Stimulated activated CD4-positive, alpha-beta T cell treated with anti-CD3 and anti-CD28 coated beads, Interleukin-12 subunit alpha, Interleukin-12 subunit beta, amount 100 ng/mL, for 48 hours (primary cell): ENCODE data around the gene ECSCR.
"Not testable (repeated sequence)": the region's sequence is repeated elsewhere in the genome, so short reads cannot be mapped to it uniquely, and the experiment has no call there.

Experiments
- DNase-seq, 3 donors: peaks; one replicate each; pipeline ENCODE4 v3.0.0-alpha.2; 2020; ENCODE audit warnings: low read depth in 2 of 3, low spot score in 1 of 3

ECSCR gene

GRCh38 chr5:139414581-139415130 is 47.9 kb downstream of the ECSCR start:
- DNase-seq, result no peak

GRCh38 chr5:139413963-139414362 is 48.6 kb downstream of the ECSCR start:
- no peak for DNase-seq

- DNase-seq, result no peak
Measured at GRCh38 chr5:139413153-139413552, 49.4 kb downstream of the ECSCR start.

DNA sequence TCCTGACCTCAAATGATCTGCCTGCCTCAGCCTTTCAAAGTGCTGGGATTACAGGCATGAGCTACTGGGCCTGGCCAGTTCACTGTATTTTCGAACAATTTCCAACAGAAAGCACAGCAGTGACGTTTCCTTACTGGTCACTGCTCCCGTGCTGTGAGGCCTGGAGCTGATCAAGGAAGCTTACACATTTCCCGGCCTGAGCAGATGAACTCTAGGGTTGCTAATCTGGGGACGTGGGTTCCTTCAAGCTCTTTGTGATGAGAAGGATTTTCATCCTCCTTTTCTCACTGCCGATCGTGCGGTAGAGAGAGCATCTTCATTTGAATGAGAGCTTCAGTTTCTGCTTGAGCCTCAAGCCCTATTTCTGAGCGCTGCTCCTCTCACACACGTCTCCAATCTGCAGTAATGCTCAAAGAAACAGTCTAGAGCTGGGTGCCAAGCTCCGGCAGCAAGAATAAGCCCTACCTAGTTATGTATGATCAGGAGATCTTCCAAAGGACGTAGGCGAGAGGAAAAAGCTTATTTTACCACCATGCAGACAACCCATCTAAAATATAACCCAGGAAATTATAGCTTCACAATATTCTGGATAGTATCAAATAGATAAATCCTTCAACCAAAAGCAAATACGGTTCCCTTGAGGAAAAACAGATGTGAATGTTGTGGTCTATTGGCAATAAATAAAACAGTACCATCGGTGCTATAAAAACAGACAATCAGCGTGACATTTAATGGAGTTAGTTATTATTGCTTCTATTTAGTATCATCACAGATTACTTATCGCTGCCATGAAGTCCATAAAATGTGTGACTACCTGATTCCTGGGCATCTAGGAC is 51.3 kb downstream of the ECSCR start:
- no peak for DNase-seq

- DNase-seq, result no peak
Measured at GRCh38 chr5:139410121-139410992, 52.2 kb downstream of the ECSCR start.

DNA sequence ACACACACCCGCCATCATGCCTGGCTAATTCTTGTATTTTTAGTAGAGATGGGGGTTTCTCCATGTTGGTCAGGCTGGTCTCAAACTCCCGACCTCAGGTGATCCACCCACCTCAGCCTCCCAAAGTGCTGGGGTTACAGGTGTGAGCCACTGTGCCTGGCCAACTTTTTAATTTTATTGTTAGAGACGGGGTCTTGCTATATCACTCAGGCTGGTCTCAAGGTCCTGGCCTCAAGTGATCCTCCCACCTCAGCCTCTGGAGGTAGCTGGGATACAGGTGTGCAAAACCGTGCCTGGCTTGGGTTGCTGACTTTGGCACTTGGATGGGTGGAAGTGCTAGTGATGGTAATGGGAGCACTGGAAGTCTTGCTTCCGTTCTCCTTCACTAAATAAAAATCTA is 53.4 kb downstream of the ECSCR start:
- not testable (repeated sequence) for DNase-seq

- DNase-seq, result no peak
Measured at GRCh38 chr5:139408191-139408590, 54.4 kb downstream of the ECSCR start.

DNA sequence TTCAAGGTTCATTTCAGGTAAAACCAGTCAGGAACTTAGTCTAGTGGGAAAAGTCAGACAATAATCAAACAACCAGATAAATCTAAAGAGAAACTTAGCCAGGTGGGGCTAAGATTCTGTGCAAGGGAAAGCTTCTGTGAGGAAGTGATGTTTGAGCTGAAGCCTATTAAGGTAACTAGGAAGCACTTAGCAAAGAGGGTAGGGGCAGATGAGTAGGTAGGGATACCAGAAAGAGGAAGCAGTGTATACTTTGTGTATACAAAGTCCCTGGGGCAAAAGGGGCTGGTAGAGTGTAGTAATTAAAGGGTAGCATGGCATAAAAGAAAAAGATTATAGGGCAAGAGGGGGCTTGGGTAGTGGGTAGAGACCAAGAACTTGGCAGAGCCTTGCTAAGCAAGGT is 55.0 kb downstream of the ECSCR start:
- DNase-seq, result no peak

DNA sequence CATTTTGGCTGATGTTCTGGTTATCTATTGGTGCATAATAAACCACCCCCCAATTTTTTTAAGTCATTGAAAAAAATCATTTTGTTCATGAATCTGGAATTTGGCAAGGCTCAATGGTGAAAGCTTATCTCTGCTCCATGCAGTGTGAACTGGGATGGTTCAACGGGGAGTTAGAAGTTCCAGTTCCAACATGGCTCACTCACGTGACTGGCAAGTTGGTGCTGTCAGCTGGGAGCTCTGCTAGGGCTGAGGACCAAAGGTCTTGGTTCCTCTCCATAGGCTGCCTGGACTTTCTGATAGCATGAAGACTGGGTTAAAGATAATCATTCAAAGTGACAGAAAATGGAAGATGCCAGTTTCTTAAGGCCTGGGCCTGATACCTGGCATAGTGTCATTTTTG is 55.6 kb downstream of the ECSCR start:
- no peak for DNase-seq

- no peak for DNase-seq
Measured at GRCh38 chr5:139404484-139404840, 58.1 kb downstream of the ECSCR start.

GRCh38 chr5:139403787-139404483 is 58.6 kb downstream of the ECSCR start, which contains the start of gene SPATA24:
Gene SPATA24, minus strand, starts transcription at chr5:139404089. Its CDS starts 29 bp downstream, at chr5:139404060.
- peak; percentile 96 to 98 (median 98) for DNase-seq

GRCh38 chr5:139403418-139403786 is 59.1 kb downstream of the ECSCR start:
- DNase-seq, result no peak

DNA sequence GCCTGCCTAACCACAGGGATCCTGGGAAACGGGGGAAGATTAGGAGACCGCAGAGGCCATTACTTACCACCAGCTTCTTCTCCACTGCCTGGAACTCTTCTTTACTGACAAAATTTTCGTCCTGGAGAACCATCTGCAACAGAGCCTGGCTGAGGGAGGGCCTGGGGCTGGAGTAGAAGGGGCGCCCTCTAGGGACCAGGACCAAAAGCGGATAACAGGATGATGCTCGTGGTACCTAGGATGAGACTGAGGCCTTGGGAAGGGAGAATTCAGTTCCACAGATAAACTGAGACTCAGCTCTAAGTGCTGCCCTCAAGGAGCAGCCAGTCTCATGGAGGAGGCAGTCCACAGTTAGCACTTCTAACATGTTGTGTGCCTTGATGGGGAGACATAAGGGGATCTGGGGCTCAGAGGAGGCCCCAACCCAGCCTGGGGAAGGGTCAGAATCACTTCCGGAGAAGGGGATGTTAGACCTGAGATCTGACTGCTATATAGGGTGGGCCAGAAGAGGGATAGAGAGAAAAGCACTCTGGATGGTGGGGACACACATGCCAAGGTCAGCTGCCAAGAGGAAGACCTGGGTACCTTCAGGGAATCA is 59.9 kb downstream of the ECSCR start:
- DNase-seq, result no peak

DNA sequence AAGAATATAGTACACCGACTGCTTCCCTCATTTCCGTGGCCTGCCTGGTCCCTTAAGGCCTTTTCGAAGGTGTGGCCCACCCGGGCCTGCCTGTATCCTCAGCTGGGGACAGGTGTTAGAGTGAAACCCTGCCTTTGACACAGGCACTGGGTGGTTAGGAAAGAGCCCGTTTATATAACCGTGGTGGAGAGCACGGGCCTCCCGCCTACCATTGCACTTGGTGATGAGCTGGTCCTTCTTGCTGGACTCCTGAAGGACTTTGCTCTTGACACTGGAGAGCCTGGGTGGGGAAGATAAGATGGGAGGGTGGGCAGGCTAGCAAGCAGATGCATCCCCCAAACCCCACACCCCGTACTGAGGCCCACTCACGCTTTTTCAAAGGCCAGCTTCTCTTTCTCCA is 61.0 kb downstream of the ECSCR start:
- DNase-seq, result no peak

- DNase-seq, result no peak
Measured at GRCh38 chr5:139399501-139400121, 62.9 kb downstream of the ECSCR start.
